NCI-H345 treated with DMSO at 0.1 percent for 48 hours (cell line): ENCODE data around the gene PRKAB1.
A peak's percentile ranks its signal among the peaks of the same experiment; 100 is the strongest.

Experiments
- DNase-seq: peaks from one replicate; lab custom pipeline; 2025; ENCODE audit not compliant: unreplicated experiment; lab: John Stamatoyannopoulos, UW

Gene PRKAB1

DNA sequence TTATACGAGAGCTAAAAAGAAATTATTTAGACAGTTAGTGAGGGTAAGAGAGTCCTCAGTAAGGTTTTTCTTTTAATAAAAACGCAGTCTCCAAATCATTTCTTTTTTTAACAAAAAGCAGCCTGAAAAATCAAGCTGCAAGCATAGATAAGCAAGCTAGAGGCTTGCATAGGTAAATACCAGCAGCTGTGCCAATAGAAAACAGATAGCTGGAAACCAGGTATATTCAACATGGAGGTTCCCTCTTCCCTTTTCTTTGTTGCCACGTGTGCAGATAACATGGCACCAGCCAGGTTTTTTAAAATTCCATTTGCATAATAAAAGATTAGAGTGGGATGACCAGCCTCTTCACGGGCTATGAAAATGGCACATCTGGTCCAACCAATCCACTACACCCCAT, 6.1 kb upstream of the PRKAB1 start:
- DNase-seq, result no peak

DNA sequence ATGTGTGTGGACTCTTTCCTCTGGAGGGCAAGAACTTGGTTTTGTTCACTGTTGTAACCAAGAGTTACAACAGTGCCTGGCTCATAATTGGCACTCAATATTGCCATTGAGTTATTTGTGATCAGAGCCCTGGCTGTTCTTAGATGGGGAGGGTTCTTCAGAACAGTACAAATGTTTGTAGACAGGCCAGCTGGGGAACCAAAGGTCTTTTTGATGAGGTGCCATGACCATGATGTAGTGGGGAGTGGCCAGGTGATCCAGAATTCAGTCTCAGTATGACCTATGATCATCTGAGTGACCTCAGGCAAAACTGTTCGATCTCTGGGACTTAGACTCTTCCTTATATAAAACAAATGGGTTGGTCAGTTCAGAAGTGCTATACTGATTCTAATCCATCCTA, 3.3 kb upstream of the PRKAB1 start:
- DNase-seq, result no peak

DNA sequence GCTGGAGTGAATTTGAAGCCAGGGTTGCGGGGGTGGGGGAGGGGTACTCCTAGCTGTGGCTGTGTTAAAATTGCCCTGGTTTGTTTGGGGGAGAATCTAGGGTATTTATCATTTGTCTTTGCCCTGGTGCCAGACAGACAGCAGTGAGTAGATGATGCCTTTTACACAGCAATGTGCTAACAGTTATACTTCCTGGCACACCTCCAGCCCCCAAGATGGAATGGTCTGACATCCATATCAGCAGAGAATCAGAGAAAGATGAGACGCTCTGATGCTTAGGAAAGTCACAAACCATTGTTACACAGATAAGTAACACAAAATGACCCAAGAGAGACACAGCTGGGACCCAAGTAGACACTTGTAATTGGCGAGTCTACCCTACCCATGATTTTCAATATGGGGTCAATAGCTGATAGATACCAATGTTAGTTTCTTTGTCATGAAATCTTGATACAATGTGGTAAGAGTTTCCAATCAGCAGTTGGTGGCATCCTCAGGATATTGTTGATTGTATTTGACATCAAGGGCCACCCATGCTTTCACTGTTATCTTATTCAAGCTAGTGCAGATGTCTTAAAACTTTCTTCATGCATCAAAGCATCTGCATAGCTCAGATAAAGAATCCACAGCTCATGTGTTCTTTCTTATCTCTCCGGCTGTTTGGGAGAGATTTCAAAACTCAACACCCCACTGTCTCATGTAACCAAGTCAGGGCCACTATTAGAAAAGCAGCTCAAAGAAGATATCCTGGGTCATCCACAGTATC, 2.6 kb upstream of the PRKAB1 start:
- DNase-seq, result no peak

DNA sequence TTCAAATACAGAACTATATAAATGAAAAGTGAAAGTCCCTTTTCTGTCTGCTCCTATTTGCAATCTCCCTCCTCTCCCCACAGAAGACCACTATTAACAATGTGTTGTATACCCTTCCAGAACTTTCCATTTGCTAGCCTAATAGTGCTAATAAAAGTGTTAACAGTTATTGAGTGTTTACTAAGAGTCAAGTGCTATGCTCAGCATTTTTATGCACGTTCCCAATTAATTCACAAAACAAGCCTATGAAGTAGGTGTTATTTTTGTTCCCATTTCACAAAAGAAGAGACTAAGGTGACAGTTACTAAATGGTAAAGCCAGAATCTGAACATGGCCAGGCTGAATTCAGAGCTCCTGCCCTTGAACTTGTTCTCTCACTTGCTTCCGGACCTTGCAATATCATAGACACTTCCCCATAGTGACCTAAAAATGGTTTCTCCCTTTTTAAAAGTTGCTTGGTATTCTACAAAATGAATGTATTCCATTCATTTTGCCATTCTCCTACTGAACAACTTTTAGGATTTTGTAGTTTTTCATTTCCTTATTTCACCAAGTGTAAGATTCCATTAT, 1.6 kb upstream of the PRKAB1 start:
- no peak for DNase-seq

DNA sequence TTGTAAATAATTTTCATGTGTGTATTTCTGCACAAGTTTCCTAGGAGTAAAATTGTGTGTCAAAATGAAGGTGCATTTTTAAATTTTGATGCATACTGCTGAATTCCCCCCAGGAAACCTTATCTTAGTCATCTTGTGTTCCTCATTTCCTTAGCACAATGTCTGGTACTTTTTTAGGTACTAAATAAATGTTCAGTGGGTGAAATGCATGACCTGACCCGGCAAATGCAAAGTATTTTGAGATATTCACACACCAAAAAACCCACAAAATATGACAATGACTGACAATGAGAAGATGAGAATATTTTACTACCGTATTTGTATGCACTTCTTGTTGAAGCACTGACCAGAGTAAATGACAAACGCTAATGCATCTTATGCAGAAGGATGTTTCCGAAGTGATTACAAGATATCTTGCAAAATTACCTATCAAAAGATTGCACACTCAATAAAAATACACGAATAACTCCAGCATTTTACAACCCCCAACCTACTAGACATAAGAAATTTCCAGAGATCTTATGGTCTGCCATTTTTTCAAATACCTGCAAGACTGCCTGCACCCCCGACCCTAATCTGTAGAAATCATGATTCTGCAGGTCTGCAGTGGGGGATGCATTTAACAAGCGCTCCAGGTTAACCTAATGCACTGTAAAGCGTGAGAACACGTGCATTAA, 895 bp upstream of the PRKAB1 start:
- no peak for DNase-seq

DNA sequence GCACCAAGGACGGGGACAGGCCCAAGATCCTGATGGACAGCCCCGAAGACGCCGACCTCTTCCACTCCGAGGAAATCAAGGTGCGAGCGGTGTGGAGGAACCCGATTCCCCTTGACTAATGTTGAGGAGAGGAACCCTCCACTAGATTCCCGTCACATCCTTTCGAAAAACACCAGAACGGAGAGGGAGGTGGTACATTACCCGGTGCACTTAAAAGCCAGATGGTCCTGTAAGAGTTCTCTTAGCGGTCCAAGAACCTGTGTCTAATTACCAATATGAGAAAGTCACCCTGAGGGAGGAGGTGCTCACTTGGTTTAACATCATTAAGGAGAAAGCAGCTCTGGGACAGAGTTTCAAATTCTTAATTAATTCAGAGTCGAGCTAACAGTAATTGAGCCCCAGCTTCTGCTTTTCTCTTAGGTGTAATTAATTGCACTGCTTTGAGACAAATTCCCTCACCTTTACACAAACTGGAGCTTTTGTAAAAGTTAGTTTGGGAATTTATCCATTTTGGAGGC, 450 bp downstream of the PRKAB1 start:
- no peak for DNase-seq

DNA sequence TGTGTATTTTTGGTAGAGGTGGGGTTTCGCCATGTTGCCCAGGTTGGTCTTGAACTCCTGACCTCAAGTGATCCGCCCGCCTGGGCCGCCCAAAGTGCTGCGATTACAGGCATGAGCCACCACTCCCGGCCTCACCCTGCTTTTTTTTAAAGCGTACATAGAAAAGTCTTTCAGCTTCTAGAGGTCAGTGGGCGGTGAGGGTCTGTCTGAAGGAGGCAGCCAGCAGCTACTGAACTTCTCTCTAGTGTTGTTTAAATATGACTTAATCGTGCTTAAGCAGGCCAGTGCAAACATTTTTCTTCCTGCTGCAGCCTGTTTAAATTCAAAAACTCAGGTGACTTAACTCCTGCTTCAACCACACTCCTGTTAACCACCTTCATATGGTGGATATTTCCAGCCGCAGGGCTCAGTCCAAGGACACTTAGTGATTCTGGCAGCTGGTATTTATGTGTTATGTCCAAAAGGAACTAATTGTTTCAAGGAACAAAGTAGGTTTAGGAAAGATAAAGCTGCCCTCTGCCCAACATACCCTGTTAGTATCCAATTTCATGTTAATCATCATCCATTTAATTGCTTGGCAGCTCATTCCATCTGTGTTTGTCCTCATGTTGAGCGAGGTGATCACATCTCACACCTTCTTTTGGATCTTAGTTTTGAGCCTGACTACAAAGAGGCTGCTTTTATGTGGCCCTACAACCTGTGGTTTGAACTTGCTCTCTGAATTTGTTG, 2.0 kb downstream of the PRKAB1 start:
- DNase-seq, result no peak

DNA sequence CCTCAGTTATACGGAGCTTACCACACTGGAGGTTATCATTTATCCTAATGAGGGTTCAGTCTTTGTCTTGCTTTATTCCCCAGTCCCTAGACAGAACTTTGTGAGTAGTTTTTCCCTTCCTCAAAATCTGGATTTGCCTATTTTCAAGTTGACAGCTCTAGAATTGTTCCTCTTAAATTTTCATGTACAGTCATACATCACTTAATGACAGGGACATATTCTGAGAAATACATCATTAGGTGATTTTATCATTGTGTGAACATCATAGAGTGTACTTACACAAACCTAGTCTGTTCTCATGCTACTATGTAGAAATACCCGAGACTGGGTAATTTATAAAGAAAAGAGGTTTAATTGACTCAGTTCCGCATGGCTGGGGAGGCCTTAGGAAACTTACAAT, 3.1 kb downstream of the PRKAB1 start:
- DNase-seq, result no peak

DNA sequence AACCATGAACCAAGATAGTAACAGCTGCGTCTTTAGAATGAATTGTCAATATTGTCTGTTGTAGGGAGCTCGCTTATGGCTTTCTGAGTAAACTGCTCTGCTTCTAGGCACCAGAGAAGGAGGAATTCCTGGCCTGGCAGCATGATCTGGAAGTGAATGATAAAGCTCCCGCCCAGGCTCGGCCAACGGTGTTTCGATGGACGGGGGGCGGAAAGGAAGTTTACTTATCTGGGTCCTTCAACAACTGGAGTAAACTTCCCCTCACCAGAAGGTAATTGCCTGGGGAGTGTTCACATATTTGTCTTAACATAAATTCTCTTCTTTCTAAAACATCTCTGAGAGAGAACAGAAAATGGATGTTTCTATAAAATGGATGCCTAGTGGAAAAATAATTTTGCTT, 4.3 kb downstream of the PRKAB1 start:
- no peak for DNase-seq

DNA sequence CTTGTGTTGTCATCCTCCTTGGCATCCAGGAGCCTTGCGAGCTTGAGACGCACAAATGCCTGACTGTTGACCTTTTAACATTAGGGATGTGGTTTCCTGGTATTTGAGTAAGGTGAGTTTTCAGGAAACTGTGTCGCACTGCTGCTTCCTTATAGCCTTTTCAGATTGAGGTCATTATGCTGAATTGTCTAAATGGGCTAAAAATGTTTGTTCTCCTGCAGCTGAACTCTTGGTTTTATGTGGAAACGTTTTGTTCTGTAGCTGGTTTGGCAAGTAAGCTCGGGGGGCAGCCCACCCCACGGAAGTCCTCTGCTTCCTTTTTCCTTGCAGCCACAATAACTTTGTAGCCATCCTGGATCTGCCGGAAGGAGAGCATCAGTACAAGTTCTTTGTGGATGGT, 5.7 kb downstream of the PRKAB1 start:
- no peak for DNase-seq

DNA sequence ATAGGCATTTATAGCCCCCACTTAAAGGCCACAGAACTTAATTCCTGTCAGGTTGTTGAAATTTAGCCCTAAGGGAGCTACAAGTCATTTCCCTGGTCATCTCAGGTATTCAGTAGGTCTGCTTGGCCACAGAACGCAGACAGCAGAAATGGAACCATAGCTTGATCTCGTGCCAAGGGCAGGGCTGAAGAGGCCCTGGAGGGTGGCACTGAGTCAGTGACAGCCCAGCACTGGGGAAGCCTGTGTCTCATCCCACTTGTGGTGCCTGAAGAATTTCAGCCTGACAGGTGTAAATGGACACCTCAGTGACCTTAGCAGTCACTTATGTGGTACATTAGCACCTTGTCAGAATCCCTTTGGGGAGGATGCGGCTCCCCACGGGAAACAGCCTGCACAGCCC, 6.6 kb downstream of the PRKAB1 start:
- DNase-seq, result no peak

DNA sequence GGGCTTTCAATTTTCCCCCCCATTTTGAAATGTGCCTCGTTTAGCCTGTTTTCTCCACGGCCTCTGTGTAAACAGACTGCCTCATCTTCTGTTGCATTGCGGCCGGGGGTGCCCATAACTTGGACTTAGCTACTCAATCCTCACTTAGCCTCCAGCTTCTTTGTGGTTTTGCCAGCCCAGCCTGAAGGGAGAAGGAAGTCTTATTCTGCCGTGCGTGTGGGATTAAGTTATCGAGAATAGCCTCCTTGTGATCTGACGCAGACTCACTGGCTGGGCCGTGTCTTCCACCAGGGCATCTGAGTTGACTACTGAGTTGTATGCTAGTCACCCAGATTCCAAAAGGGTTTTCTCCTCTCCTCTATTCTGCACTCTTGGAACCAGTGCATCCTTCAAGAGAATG, 8.1 kb downstream of the PRKAB1 start:
- no peak for DNase-seq

DNA sequence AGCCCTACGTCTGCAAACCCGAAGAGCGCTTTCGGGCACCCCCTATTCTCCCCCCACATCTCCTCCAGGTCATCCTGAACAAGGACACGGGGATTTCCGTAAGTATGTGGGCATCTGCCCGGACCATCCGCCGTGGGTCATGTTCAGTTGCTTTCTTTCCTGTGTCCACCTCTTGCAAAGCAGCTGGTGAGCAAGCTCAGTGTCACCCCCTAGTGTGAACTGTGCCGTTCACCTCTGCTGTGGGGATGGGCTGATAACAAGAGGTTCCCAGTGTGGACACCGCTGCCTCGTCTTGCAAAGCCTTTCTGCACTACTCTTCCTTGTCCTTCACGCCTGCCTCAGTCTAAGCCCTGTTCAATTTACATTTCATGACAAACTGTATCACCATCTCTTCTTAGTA, 8.6 kb downstream of the PRKAB1 start:
- DNase-seq, result no peak

DNA sequence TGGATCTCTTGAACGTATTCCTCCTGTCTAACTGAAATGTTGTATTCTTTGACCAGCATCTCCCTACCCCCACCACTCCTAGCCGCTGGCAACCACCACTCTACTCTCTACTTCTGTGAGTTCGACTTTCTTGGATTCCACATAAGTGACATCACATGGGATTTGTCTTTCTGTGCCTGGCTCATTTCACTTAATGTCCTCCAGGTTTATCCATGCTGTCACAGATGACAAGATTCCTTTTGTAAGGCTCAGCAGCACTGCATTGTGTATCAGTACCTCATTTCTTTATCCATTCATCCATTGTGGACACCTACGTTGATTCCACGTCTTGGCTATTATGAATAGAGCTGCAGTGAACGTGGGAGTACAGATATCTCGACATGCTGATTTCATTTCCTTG, 10.5 kb downstream of the PRKAB1 start:
- peak; percentile 5 for DNase-seq

DNA sequence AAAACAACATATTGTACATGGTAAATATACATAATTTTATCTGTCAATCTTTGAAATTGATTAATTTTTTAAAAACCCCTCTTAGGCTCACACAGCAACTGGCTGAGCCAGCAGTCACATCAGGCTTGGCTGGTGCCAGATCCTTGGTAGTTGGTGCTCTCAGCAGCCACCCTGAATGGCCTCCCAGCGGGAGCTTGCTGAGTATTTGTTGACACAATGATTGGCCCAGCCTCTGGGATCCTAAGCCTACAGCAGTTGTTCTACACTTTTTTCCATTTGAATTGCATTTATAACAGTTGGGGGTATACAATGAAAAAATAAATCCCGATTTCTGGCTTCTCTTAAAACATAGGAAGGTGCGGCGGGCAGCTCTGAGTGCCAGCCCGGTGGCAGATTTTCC, 11.1 kb downstream of the PRKAB1 start:
- peak; percentile 89 for DNase-seq

DNA sequence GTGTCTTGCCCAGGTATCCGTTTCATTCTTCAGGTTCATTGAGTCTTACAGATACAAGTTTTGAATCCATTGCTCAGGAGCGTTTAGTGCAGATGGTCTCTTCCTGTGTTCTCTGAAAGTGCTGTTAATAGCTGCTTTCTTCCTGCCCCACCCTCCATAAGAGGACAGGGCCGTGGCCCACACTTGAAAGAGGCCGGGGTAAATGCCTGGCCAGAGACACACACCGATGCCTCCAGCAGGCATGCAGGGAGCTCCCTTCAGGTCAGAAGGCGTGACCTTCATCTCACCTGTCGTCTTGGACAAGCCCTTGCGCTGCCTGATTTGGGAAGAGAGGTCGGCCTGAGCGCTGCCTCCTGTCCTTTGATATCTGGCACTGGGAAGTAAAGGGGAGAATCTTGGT, 11.6 kb downstream of the PRKAB1 start:
- peak; percentile 72 for DNase-seq

DNA sequence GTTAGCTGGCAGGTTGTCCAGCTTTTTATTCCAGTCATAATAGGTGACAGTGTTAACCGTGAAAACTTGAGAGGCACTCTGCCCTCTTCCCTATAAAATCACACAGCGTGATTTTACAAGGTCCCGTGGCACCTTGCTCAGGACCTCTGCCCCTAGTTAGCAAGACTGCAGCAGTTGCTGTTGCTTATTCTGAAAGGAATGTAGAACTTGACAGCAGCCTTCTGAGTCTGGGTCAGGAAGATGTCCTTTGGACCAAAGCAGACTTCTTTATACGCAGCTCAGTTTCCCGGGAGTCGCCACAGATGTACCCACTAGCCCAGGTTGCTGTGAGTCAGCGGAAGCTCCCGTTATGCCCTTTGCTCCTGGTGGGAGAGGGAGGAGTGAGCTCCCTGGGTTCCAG, 13.2 kb downstream of the PRKAB1 start:
- DNase-seq, result no peak

DNA sequence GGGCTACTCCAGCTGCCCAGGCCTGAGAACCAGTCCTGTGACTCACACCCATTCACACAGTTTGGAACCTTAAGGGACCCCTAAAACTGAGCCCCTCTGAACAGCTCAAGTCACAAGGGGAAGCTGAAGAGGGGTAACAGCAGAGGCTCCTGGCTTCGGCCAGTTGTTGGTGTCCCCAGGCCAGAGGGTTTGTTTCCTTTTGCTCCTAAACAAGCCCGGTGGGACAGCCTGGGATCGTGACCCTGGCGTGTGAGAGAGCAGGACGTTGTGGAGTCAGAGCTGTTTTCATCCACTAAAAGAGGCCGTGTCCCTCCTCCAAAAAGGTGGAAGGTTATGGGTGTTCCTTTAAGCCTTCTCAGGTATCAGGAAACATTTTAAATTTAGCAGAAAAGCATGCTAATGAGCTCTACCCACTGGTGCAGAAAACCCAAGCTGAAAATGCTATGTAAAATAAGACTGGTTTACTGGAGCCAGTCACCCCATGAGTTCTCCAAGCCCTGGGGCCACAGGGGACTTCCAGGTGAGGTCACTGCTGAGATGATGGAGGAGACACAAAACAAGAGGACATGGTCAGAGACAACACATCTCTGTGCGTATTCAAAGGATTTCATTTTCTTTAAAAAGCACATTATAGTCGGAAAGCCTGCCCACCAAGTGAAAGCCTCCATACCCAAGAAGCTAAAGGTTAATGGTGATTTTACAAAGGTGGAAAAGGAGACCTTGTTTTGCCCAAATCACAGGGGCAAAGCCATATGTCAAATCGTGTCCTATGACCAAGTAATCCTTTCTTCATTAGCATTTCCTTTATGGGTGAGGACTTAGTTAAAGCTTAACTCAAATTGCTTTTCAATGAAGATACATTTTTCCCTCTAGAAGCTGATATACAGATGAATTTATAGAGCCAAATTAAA, 14.1 kb downstream of the PRKAB1 start:
- no peak for DNase-seq

DNA sequence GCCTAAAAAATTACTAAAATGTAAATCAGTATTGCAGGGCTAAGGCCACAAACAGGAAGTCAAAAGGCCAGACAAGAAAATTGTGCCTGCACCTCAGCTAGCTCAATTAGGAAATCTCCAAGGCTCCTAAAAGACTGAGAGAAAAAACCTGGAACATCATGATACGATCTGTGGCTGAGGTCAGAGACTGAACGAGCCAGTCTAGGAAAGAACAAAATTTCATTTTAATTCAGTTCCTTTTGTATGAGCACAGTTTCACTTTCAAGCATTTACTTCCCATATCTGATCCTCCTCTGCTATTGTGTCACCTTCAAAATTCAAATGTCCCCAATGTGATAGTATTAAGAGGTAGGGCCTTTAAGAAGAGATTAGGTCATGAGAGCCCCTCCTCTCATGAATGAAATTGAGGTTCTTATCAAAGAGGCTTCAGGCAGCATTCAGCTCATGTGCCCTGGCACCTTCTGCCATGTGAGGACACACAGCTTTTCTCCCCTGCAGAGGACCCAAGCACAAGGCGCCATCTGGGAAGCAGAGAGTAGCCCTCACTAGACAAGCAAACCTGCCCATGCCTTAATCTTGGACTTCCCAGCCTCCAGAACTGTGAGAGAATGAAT, 14.8 kb downstream of the PRKAB1 start:
- DNase-seq, result no peak

DNA sequence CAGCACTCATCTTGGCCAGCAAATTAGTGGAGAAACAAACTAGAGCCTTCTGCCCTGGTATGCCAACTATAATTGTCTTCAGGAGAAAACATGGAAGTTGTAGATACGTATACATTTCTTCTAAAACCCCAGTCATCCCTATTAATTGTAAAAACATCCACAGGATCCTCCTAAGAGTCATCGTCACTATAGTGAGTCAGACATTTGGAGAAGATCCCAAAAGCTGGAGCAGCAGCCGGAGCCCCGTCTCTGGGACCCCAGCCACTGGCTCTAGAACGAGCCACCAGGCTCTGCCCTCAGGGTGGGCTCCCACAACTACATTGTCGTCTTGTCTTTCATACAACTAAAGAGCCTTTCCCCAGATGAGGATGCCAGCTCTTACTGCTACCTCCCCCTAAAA, 15.5 kb downstream of the PRKAB1 start:
- no peak for DNase-seq
